GM19468 (cell line): ENCODE measurements around the gene DLX4.

ENCODE experiments used
- ATAC-seq: cut with Tn5 transposase; IDR thresholded peaks from one replicate; pipeline ENCODE4 v1.9.1; 2021; ENCODE audit warnings: mild to moderate bottlenecking, moderate library complexity, moderate number of reproducible peaks; ENCODE audit not compliant: unreplicated experiment; ENCODE audit errors: extremely low read depth

The DLX4 gene

GRCh38 chr17:49969134-49969759 lies at the start of gene DLX4:
DLX4 (plus strand) TSS chr17:49969190; CDS start chr17:49969469, 279 bp downstream.
- ATAC-seq: no peak

GRCh38 chr17:49920030-49920769 lies 48.8 kb upstream of the DLX4 start:
- ATAC-seq: no peak

GRCh38 chr17:49922095-49922494 lies 46.9 kb upstream of the DLX4 start:
- no peak for ATAC-seq

- no peak for ATAC-seq
Measured at GRCh38 chr17:49924116-49924515, 44.9 kb upstream of the DLX4 start.

- ATAC-seq: no peak
Measured at GRCh38 chr17:49924589-49924988, 44.4 kb upstream of the DLX4 start.

- ATAC-seq: no peak
Measured at GRCh38 chr17:49925921-49926320, 43.1 kb upstream of the DLX4 start.

GRCh38 chr17:49926886-49927285 lies 42.1 kb upstream of the DLX4 start:
- ATAC-seq: no peak

GRCh38 chr17:49928126-49928800 lies 40.7 kb upstream of the DLX4 start:
- ATAC-seq: no peak

- no peak for ATAC-seq
Measured at GRCh38 chr17:49928837-49929475, 40.0 kb upstream of the DLX4 start.

- no peak for ATAC-seq
Measured at GRCh38 chr17:49930880-49931279, 38.1 kb upstream of the DLX4 start.

- no peak for ATAC-seq
Measured at GRCh38 chr17:49931416-49932137, 37.4 kb upstream of the DLX4 start.

- ATAC-seq: no peak
Measured at GRCh38 chr17:49932138-49932723, 36.8 kb upstream of the DLX4 start.

- no peak for ATAC-seq
Measured at GRCh38 chr17:49932901-49933300, 36.1 kb upstream of the DLX4 start.

- no peak for ATAC-seq
Measured at GRCh38 chr17:49935526-49936210, 33.3 kb upstream of the DLX4 start.

GRCh38 chr17:49936386-49936785 lies 32.6 kb upstream of the DLX4 start:
- ATAC-seq: no peak

- ATAC-seq: no peak
Measured at GRCh38 chr17:49939318-49939717, 29.7 kb upstream of the DLX4 start.

- ATAC-seq: no peak
Measured at GRCh38 chr17:49941427-49941826, 27.6 kb upstream of the DLX4 start.

GRCh38 chr17:49942947-49943346 lies 26.0 kb upstream of the DLX4 start:
- no peak for ATAC-seq

- no peak for ATAC-seq
Measured at GRCh38 chr17:49944273-49944870, 24.6 kb upstream of the DLX4 start.
